Hepatocyte (in vitro differentiated cells): ENCODE measurements around the gene PEA15. TPM values are rescaled to one million over a fixed set of nuclear protein-coding genes. Genes with fewer than 3 reads are reported as not detected.

Experiments used
- DNase-seq: peaks from one replicate; pipeline ENCODE4 v3.0.0-alpha.2; 2016; ENCODE audit warnings: low spot score
- H2AFZ ChIP-seq: fragments of 200-600 bp; sonication (generic); 2 replicates; pipeline ENCODE4 v1.6.0; 2016; ENCODE audit warnings: antibody characterized with exemption, mild to moderate bottlenecking
- H3K27ac ChIP-seq: fragments of 200-600 bp; sonication (generic); 2 replicates; pipeline ENCODE4 v1.5.1; 2016; ENCODE audit warnings: mild to moderate bottlenecking
- H3K27me3 ChIP-seq: fragments of 200-600 bp; sonication (generic); 2 replicates; pipeline ENCODE4 v1.6.1; 2016
- H3K36me3 ChIP-seq: fragments of 200-600 bp; sonication (generic); replicated peaks from 2 replicates; pipeline ENCODE4 v1.5.1; 2016; ENCODE audit warnings: low read depth; ENCODE audit not compliant: insufficient read depth
- H3K4me1 ChIP-seq: fragments of 200-600 bp; sonication (generic); 2 replicates; pipeline ENCODE4 v1.5.1; 2016; ENCODE audit warnings: mild to moderate bottlenecking, moderate library complexity; ENCODE audit not compliant: insufficient read depth
- H3K4me2 ChIP-seq: fragments of 200-600 bp; sonication (generic); 2 replicates; pipeline ENCODE4 v1.6.0; 2016
- H3K4me3 ChIP-seq: fragments of 200-600 bp; sonication (generic); 2 replicates; pipeline ENCODE4 v1.5.1; 2016; ENCODE audit warnings: mild to moderate bottlenecking
- H3K79me2 ChIP-seq: fragments of 200-600 bp; sonication (generic); 2 replicates; pipeline ENCODE4 v1.6.0; 2017; ENCODE audit warnings: mild to moderate bottlenecking
- H3K9me2 ChIP-seq: fragments of 200-600 bp; sonication (generic); replicated peaks from 2 replicates; pipeline ENCODE4 v1.6.0; 2017; ENCODE audit warnings: mild to moderate bottlenecking; ENCODE audit not compliant: insufficient read depth
- H3K9me3 ChIP-seq: fragments of 200-600 bp; sonication (generic); 2 replicates; pipeline ENCODE4 v1.5.1; 2016; ENCODE audit warnings: low read depth, mild to moderate bottlenecking
- H4K20me1 ChIP-seq: fragments of 200-600 bp; sonication (generic); 2 replicates; pipeline ENCODE4 v1.6.0; 2016; ENCODE audit warnings: mild to moderate bottlenecking; ENCODE audit not compliant: insufficient read depth, poor library complexity, severe bottlenecking
- EZH2 ChIP-seq: fragments of 200-600 bp; sonication (generic); IDR thresholded peaks from 2 replicates; pipeline ENCODE4 v1.6.1; 2016; ENCODE audit warnings: antibody characterized with exemption, mild to moderate bottlenecking, borderline replicate concordance
- EZH2phosphoT487 ChIP-seq: fragments of 200-600 bp; sonication (generic); IDR thresholded peaks from one replicate; pipeline ENCODE4 v1.6.1; 2018; ENCODE audit warnings: antibody characterized with exemption, mild to moderate bottlenecking, low read depth, moderate library complexity; ENCODE audit not compliant: unreplicated experiment, severe bottlenecking
- WGBS: methylation state at CpG from one replicate; pipeline ENCODE4 v1.1.6; 2016; ENCODE audit warnings: low lambda C conversion rate; ENCODE audit errors: missing lambda C conversion rate; 5-methylcytosine and 5-hydroxymethylcytosine counted together
- polyA plus RNA-seq: library from polyadenylated mRNA; unstranded; fragments of >200 nt; fragmentation: Nextera tagmentation; extraction: Ambion mirVana; gene quantifications from 2 replicates; pipeline ENCODE4 v1.2.1, GENCODE V29; 2016
- total RNA-seq: library from RNA; depleted of rRNA; stranded (reverse); fragments of >200 nt; gene quantifications from 2 replicates; pipeline ENCODE4 v1.2.3, GENCODE V29; 2014
- TF ChIP-seq, protein P1 (sequence below): fragments of 200-600 bp; sonication (generic); IDR thresholded peaks from 2 replicates; pipeline ENCODE4 v1.5.1; 2016; ENCODE audit warnings: antibody characterized with exemption, mild to moderate bottlenecking; ENCODE audit not compliant: poor library complexity

PEA15 gene
- total and polyA plus RNA-seq, 2 experiments from 2014 or later: 61.1 to 62.0 TPM

DNA sequence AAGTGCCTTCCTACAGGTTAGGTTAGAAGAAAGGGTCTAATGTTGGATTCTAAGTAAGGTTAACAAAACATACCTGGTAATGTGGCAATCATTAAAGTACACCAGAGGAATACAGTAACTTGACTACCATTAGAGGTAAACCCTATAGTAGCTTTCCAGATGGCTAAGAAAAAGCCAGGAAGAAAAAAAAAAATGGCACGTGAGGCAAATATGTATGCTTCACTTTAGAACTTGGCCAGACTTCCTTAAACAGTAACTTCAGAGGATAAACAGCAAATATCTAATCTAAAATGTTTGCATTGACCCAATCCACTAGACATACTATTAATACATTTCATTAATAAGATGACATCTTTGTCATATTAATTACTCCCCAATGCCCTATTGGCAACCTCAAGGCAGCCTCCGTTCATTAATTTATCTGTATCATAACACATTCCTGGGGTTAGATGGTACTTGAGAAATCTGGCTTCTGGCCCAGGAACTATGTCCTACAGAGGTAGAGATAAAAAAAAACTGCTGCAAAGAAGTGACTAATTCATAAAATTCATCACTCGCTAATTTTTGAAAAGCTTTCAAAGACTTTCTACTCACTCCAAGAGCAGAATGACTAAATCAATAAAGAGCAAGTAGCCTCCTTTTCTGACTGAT, 51.3 kb downstream of the PEA15 start:
- H3K36me3 ChIP-seq: no peaks in the 10 kb centered on the region
- DNase-seq: peak; percentile 10
- H2AFZ ChIP-seq: no peak overlapping the region
- H4K20me1 ChIP-seq: peaks cover 18% of the 10 kb centered on the region
- TF ChIP-seq, protein P1, sequence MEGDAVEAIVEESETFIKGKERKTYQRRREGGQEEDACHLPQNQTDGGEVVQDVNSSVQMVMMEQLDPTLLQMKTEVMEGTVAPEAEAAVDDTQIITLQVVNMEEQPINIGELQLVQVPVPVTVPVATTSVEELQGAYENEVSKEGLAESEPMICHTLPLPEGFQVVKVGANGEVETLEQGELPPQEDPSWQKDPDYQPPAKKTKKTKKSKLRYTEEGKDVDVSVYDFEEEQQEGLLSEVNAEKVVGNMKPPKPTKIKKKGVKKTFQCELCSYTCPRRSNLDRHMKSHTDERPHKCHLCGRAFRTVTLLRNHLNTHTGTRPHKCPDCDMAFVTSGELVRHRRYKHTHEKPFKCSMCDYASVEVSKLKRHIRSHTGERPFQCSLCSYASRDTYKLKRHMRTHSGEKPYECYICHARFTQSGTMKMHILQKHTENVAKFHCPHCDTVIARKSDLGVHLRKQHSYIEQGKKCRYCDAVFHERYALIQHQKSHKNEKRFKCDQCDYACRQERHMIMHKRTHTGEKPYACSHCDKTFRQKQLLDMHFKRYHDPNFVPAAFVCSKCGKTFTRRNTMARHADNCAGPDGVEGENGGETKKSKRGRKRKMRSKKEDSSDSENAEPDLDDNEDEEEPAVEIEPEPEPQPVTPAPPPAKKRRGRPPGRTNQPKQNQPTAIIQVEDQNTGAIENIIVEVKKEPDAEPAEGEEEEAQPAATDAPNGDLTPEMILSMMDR: no peak
- TF ChIP-seq EZH2: no peak
- no peak for TF ChIP-seq EZH2phosphoT487
- no peak overlapping the region for H3K27ac ChIP-seq
- no peaks in the 10 kb centered on the region for H3K9me3 ChIP-seq
- no peaks in the 10 kb centered on the region for H3K27me3 ChIP-seq
- no peak overlapping the region for H3K4me3 ChIP-seq
- peak overlapping the region; percentile 36 for H3K4me2 ChIP-seq
- no peaks in the 10 kb centered on the region for H3K9me2 ChIP-seq
- peaks cover 77% of the 10 kb centered on the region for H3K79me2 ChIP-seq
- H3K4me1 ChIP-seq: peaks cover 23% of the 10 kb centered on the region
- WGBS: 60% methylated on average over 3 of the region's 3 CpGs

DNA sequence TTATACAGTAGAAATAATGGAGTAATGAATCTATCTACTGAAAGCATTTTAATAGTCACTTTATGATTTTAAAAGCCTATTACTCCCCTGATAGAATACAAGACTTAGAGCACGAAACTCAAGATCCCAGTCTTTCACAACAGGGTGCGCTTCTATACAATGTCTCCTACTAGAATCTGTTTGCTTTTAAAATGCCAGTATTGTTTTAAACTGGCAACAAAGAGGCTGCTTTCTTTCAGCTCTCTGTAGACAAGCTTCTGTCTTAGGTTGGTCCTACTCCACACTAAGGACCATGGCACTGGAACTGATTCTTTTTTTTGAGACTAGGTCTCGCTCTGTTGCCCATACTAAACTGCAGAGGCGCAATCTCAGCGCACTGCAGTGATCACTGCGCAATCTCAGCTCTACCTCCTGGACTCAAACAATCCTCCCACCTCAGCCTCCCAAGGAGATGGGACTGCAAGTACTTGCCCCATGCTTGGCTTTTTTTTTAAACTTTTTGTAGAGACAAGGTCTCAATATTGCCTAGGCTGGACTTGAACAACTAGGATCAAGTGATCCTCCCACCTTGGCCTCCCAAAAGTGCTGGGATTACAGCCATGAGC, 52.3 kb downstream of the PEA15 start:
- H3K27ac ChIP-seq: no peak overlapping the region
- no peaks in the 10 kb centered on the region for H3K36me3 ChIP-seq
- H3K9me2 ChIP-seq: no peaks in the 10 kb centered on the region
- H3K4me3 ChIP-seq: no peak overlapping the region
- 88% methylated on average over 6 of the region's 6 CpGs for WGBS
- no peak overlapping the region for H2AFZ ChIP-seq
- TF ChIP-seq EZH2: no peak
- TF ChIP-seq EZH2phosphoT487: no peak
- TF ChIP-seq, protein P1: no peak
- H3K9me3 ChIP-seq: no peaks in the 10 kb centered on the region
- H3K4me1 ChIP-seq: peaks cover 23% of the 10 kb centered on the region
- no peak for DNase-seq
- H3K27me3 ChIP-seq: no peaks in the 10 kb centered on the region
- H4K20me1 ChIP-seq: peaks cover 15% of the 10 kb centered on the region
- H3K4me2 ChIP-seq: no peak overlapping the region
- peaks cover 75% of the 10 kb centered on the region for H3K79me2 ChIP-seq

DNA sequence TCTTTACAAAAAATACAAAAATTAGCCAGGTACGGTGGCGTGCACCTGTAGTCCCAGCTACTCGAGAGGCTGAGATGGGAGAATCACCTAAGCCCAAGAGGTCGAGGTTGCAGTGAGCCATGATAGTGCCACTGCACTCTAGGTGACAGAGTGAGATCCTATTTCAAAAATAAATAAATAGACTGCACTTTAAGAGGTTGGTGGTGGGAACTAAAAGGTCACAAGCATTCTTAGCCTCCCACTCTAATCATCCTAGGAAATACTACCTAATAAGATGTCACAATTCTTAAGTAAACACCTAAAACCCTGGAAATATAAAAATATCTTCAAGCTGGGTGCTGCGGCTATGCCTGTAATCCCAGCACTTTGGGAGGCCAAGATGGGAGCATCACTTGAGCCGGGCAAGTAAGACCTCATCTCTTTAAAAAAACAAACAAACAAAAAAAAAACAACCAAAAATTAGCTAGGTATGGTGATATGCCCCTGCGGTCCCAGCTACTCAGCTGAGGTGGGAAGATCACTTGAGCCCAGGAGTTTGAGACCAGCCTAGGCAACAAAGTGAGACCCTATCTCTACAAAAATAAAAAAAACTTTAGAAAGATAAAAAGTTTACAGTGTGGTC, 53.1 kb downstream of the PEA15 start:
- DNase-seq: no peak
- Histone ChIP-seq H2AFZ (no peak overlapping the region), H4K20me1 (peaks cover 15% of the 10 kb centered on the region), H3K4me3 (no peak overlapping the region), H3K9me2 (no peaks in the 10 kb centered on the region), H3K79me2 (peaks cover 72% of the 10 kb centered on the region), H3K36me3 (no peaks in the 10 kb centered on the region), H3K27me3 (no peaks in the 10 kb centered on the region), H3K27ac (no peak overlapping the region), H3K4me2 (no peak overlapping the region), H3K9me3 (no peaks in the 10 kb centered on the region), H3K4me1 (peaks cover 27% of the 10 kb centered on the region)
- 98% methylated on average over 7 of the region's 7 CpGs for WGBS
- TF ChIP-seq EZH2 (no peak), EZH2phosphoT487 (no peak)
- TF ChIP-seq, protein P1: no peak
